WTC11 (cell line): ENCODE measurements around the gene KCNQ2. TPM values are rescaled to one million over a fixed set of nuclear protein-coding genes. Genes with fewer than 3 reads are reported as not detected.

Experiments
- ATAC-seq: fragments of 200-7000 bp; cut with Tn5 transposase; 2 replicates; pipeline ENCODE4 v1.10.0; 2021; ENCODE audit warnings: mild to moderate bottlenecking, moderate library complexity
- CTCF ChIA-PET: fragments of 300-600 bp; sonication (Branson Sonifier 250); formaldehyde crosslinking; loops from one replicate; lab custom pipeline; 2021; ENCODE audit warnings: antibody characterized with exemption; lab: Charles Lee
- POLR2A ChIA-PET: fragments of 350-600 bp; sonication (Branson Sonifier 250); formaldehyde crosslinking; loops from one replicate; lab custom pipeline; 2021; ENCODE audit warnings: antibody characterized with exemption; lab: Charles Lee
- DNase-seq: peaks from one replicate; pipeline ENCODE4 v3.0.0; 2021; ENCODE audit warnings: low spot score
- H3K27ac Mint-ChIP-seq: 2 replicates; pipeline ENCODE4 v1.8.0; 2021; ENCODE audit warnings: mixed read lengths
- H3K27me3 Mint-ChIP-seq: 2 replicates; pipeline ENCODE4 v1.8.0; 2021; ENCODE audit warnings: low read depth, mild to moderate bottlenecking, moderate library complexity, mixed read lengths
- H3K36me3 Mint-ChIP-seq: 2 replicates; pipeline ENCODE4 v1.8.0; 2021; ENCODE audit warnings: mixed read lengths
- H3K4me1 Mint-ChIP-seq: 2 replicates; pipeline ENCODE4 v1.8.0; 2022; ENCODE audit warnings: mixed read lengths
- H3K4me3 Mint-ChIP-seq: 2 replicates; pipeline ENCODE4 v1.8.0; 2021; ENCODE audit warnings: mild to moderate bottlenecking, moderate library complexity, mixed read lengths
- H3K9me3 Mint-ChIP-seq: 2 replicates; pipeline ENCODE4 v1.8.0; 2021; ENCODE audit warnings: mixed read lengths
- ATF1 ChIP-seq: sonication (generic); formaldehyde crosslinking; IDR thresholded peaks from 2 replicates; pipeline ENCODE4 v1.8.1; 2023; ENCODE audit warnings: mild to moderate bottlenecking, moderate library complexity, missing genetic modification reagents
- CDX4 ChIP-seq: fragments of 250-450 bp; sonication (Bioruptor Pico); IDR thresholded peaks from 2 replicates; pipeline ENCODE4 v1.9.0; 2021; ENCODE audit warnings: moderate library complexity, mild to moderate bottlenecking, inconsistent platforms, borderline replicate concordance
- E2F1 ChIP-seq: sonication (generic); formaldehyde crosslinking; IDR thresholded peaks from 2 replicates; pipeline ENCODE4 v1.8.0; 2022; ENCODE audit warnings: mild to moderate bottlenecking, missing genetic modification reagents
- FOXP1 ChIP-seq: sonication (generic); formaldehyde crosslinking; IDR thresholded peaks from 2 replicates; pipeline ENCODE4 v1.8.0; 2022; ENCODE audit warnings: missing genetic modification reagents, mild to moderate bottlenecking, moderate library complexity, borderline replicate concordance
- FOXP4 ChIP-seq: sonication (generic); formaldehyde crosslinking; IDR thresholded peaks from 2 replicates; pipeline ENCODE4 v1.8.0; 2022; ENCODE audit warnings: mild to moderate bottlenecking, missing genetic modification reagents
- IRF2 ChIP-seq: sonication (generic); formaldehyde crosslinking; IDR thresholded peaks from 2 replicates; pipeline ENCODE4 v1.8.0; 2022; ENCODE audit warnings: low read depth, missing genetic modification reagents, borderline replicate concordance
- MAX ChIP-seq: sonication (generic); formaldehyde crosslinking; IDR thresholded peaks from 2 replicates; pipeline ENCODE4 v1.8.0; 2022; ENCODE audit warnings: mild to moderate bottlenecking, missing genetic modification reagents
- NFE2L1 ChIP-seq: sonication (generic); formaldehyde crosslinking; IDR thresholded peaks from 2 replicates; pipeline ENCODE4 v1.8.1; 2023; ENCODE audit warnings: missing genetic modification reagents
- NR3C1 ChIP-seq: sonication (generic); formaldehyde crosslinking; conservative IDR thresholded peaks from 2 replicates; pipeline ENCODE4 v1.8.1; 2023; ENCODE audit warnings: low read depth, mild to moderate bottlenecking, missing genetic modification reagents
- SMAD4 ChIP-seq: sonication (generic); formaldehyde crosslinking; IDR thresholded peaks from 2 replicates; pipeline ENCODE4 v1.8.0; 2022; ENCODE audit warnings: mild to moderate bottlenecking, missing genetic modification reagents
- SOX15 ChIP-seq: fragments of 250-450 bp; sonication (Bioruptor Pico); IDR thresholded peaks from 2 replicates; pipeline ENCODE4 v1.9.0; 2021; ENCODE audit warnings: mild to moderate bottlenecking
- ZNF121 ChIP-seq: sonication (generic); formaldehyde crosslinking; IDR thresholded peaks from 2 replicates; pipeline ENCODE4 v1.8.0; 2023; ENCODE audit warnings: missing genetic modification reagents
- ZNF138 ChIP-seq: sonication (generic); formaldehyde crosslinking; conservative IDR thresholded peaks from 2 replicates; pipeline ENCODE4 v1.8.1; 2022; ENCODE audit warnings: mild to moderate bottlenecking, moderate library complexity, missing genetic modification reagents
- ZNF416 ChIP-seq: fragments of 250-450 bp; sonication (Bioruptor Pico); IDR thresholded peaks from 2 replicates; pipeline ENCODE4 v1.9.0; 2021; ENCODE audit warnings: mild to moderate bottlenecking, inconsistent platforms
- ZSCAN18 ChIP-seq: fragments of 250-450 bp; sonication (Bioruptor Pico); IDR thresholded peaks from 2 replicates; pipeline ENCODE4 v2.1.2; 2022; ENCODE audit warnings: mild to moderate bottlenecking, moderate library complexity
- total RNA-seq: library from RNA; stranded (reverse); gene quantifications from 3 replicates; pipeline ENCODE4 v1.2.3, GENCODE V29; 2021

The KCNQ2 gene
- total RNA-seq, 1 experiment from 2014 or later: 99.8 TPM

- TF ChIP-seq ZNF121 (CRISPR knock-in tag) (no peak), ZNF416 (CRISPR knock-in tag) (no peak), ATF1 (CRISPR knock-in tag) (no peak), ZSCAN18 (CRISPR knock-in tag) (no peak), CDX4 (CRISPR knock-in tag) (no peak), IRF2 (no peak), E2F1 (CRISPR knock-in tag) (no peak), ZNF138 (CRISPR knock-in tag) (no peak), SMAD4 (no peak)
- no peak overlapping the region for H3K27ac Mint-ChIP-seq
- no peaks in the 10 kb centered on the region for H3K4me1 Mint-ChIP-seq
- no peak for DNase-seq
- no peak for ATAC-seq
- peaks cover 12% of the 10 kb centered on the region for H3K9me3 Mint-ChIP-seq
- H3K36me3 Mint-ChIP-seq: peaks cover 16% of the 10 kb centered on the region
- H3K27me3 Mint-ChIP-seq: peaks cover 28% of the 10 kb centered on the region
- no peak overlapping the region for H3K4me3 Mint-ChIP-seq
- POLR2A ChIA-PET: no interaction called here
- CTCF ChIA-PET: no interaction called here
These were observed 18.6 kb upstream of the KCNQ2 start for GRCh38 chr20:63491078-63491477.

- Mint-ChIP-seq H3K9me3 (peaks cover 12% of the 10 kb centered on the region), H3K27me3 (peaks cover 24% of the 10 kb centered on the region), H3K27ac (no peak overlapping the region), H3K36me3 (peaks cover 16% of the 10 kb centered on the region), H3K4me3 (no peak overlapping the region), H3K4me1 (no peaks in the 10 kb centered on the region)
- DNase-seq (no peak), ATAC-seq (no peak)
- ChIA-PET POLR2A (no interaction called here), CTCF (no interaction called here)
- TF ChIP-seq NR3C1 (CRISPR knock-in tag): no peak
These were observed 18.0 kb upstream of the KCNQ2 start for GRCh38 chr20:63490416-63490815.

GRCh38 chr20:63488315-63489251, 16.1 kb upstream of the KCNQ2 start:
- ChIA-PET CTCF (interaction anchor here (1.1 to 1.3 kb wide), 3 partner anchors 8 to 49 kb away, joined by 4 to 7 read pairs (median 5); partner anchors contain the start of gene PTK6), POLR2A (no interaction called here)
- DNase-seq: peak; percentile 61
- Mint-ChIP-seq H3K36me3 (peaks cover 16% of the 10 kb centered on the region), H3K27ac (no peak overlapping the region), H3K9me3 (peaks cover 12% of the 10 kb centered on the region), H3K4me1 (peaks cover 3% of the 10 kb centered on the region; the same call in 1 of the 2 replicates), H3K27me3 (peaks cover 24% of the 10 kb centered on the region), H3K4me3 (peak overlapping the region; percentile 29; the same call in 1 of the 2 replicates)
- TF ChIP-seq FOXP1 (CRISPR knock-in tag) (0 out of 2 replicates have a peak, but pooled peaks have one; percentile 21), MAX (CRISPR knock-in tag) (peak; percentile 62; the same call in 1 of the 2 replicates), ZSCAN18 (CRISPR knock-in tag) (no peak), ZNF138 (CRISPR knock-in tag) (no peak), SOX15 (CRISPR knock-in tag) (no peak), NFE2L1 (no peak), FOXP4 (CRISPR knock-in tag) (0 out of 2 replicates have a peak, but pooled peaks have one; percentile 34)
- ATAC-seq: peak; percentile 46
